HepG2 (cell line): ENCODE measurements around the gene NME8. TPM values are rescaled to one million over a fixed set of nuclear protein-coding genes. Genes with fewer than 3 reads are reported as not detected.

Experiments
- CAMTA2 ChIP-seq: sonication (generic); formaldehyde crosslinking; IDR thresholded peaks from 2 replicates; pipeline ENCODE4 v1.4.0; 2020; ENCODE audit warnings: mild to moderate bottlenecking, missing genetic modification reagents, borderline replicate concordance
- FOSL2 ChIP-seq: sonication (generic); formaldehyde crosslinking; IDR thresholded peaks from 2 replicates; pipeline ENCODE4 v1.4.0; 2020; ENCODE audit warnings: missing genetic modification reagents
- HDAC1 ChIP-seq: sonication (generic); formaldehyde crosslinking; IDR thresholded peaks from 2 replicates; pipeline ENCODE4 v1.5.1; 2020; ENCODE audit warnings: mild to moderate bottlenecking, missing genetic modification reagents
- IRF2 ChIP-seq: IDR thresholded peaks from 2 replicates; pipeline ENCODE4 v1.6.1; 2018; ENCODE audit warnings: missing genetic modification reagents, missing compliant biosample characterization
- JARID2 ChIP-seq: sonication (generic); formaldehyde crosslinking; IDR thresholded peaks from 2 replicates; pipeline ENCODE4 v1.8.1; 2023; ENCODE audit warnings: missing genetic modification reagents, inconsistent platforms; ENCODE audit not compliant: insufficient replicate concordance
- MED8 ChIP-seq: sonication (generic); formaldehyde crosslinking; IDR thresholded peaks from 2 replicates; pipeline ENCODE4 v1.8.1; 2023; ENCODE audit warnings: mild to moderate bottlenecking, missing genetic modification reagents; ENCODE audit not compliant: insufficient replicate concordance
- NR3C1 ChIP-seq: sonication (generic); formaldehyde crosslinking; IDR thresholded peaks from 2 replicates; pipeline ENCODE4 v1.4.0; 2020; ENCODE audit warnings: missing genetic modification reagents
- PHF5A ChIP-seq: IDR thresholded peaks from one replicate; pipeline ENCODE4 v1.6.1; 2018; ENCODE audit warnings: low read depth, missing genetic modification reagents; ENCODE audit not compliant: unreplicated experiment
- SIN3B ChIP-seq: fragments of 150-350 bp; IDR thresholded peaks from 2 replicates; pipeline ENCODE4 v1.6.1; 2014; ENCODE audit warnings: low read length
- SUZ12 ChIP-seq: fragments of 150-350 bp; IDR thresholded peaks from 2 replicates; pipeline ENCODE4 v1.6.1; 2014; ENCODE audit warnings: low read depth, low read length
- ZC3H4 ChIP-seq: sonication (generic); formaldehyde crosslinking; IDR thresholded peaks from 2 replicates; pipeline ENCODE4 v1.4.0; 2020; ENCODE audit warnings: missing genetic modification reagents, borderline replicate concordance
- ZNF251 ChIP-seq: sonication (generic); formaldehyde crosslinking; IDR thresholded peaks from 2 replicates; pipeline ENCODE4 v1.9.0; 2021; ENCODE audit warnings: mild to moderate bottlenecking, missing genetic modification reagents
- ZNF3 ChIP-seq: IDR thresholded peaks from 2 replicates; pipeline ENCODE4 v1.7.0; 2017; ENCODE audit warnings: inconsistent platforms
- ZNF333 ChIP-seq: sonication (generic); formaldehyde crosslinking; IDR thresholded peaks from 2 replicates; pipeline ENCODE4 v1.4.0; 2020; ENCODE audit warnings: mild to moderate bottlenecking, missing genetic modification reagents, borderline replicate concordance
- ZNF546 ChIP-seq: sonication (generic); formaldehyde crosslinking; conservative IDR thresholded peaks from 2 replicates; pipeline ENCODE4 v1.8.1; 2023; ENCODE audit warnings: mild to moderate bottlenecking, missing genetic modification reagents
- ZNF607 ChIP-seq: sonication (generic); formaldehyde crosslinking; IDR thresholded peaks from 2 replicates; pipeline ENCODE4 v1.5.1; 2020; ENCODE audit warnings: missing genetic modification reagents, mild to moderate bottlenecking, borderline replicate concordance
- ZNF644 ChIP-seq: IDR thresholded peaks from 2 replicates; pipeline ENCODE4 v1.6.1; 2016; ENCODE audit warnings: low read depth
- ZNF724P ChIP-seq: sonication (generic); formaldehyde crosslinking; IDR thresholded peaks from 2 replicates; pipeline ENCODE4 v1.8.0; 2022; ENCODE audit warnings: missing genetic modification reagents, borderline replicate concordance
- ZNF761 ChIP-seq: sonication (generic); formaldehyde crosslinking; conservative IDR thresholded peaks from 2 replicates; pipeline ENCODE4 v1.4.0; 2020; ENCODE audit warnings: mild to moderate bottlenecking, missing genetic modification reagents
- polyA plus RNA-seq, 8 experiments: library from polyadenylated mRNA; depleted of rRNA in 3 of 8; stranded (reverse) in 7 of 8; unstranded in 1 of 8; fragments of >200 nt; fragmentation: Illumina TruSeq in 4 of 8; extraction: Trizol in 4 of 8; gene quantifications; 2 replicates each; pipeline versions ENCODE4 v1.2.1 to v1.2.3, GENCODE V29; 2011 to 2016; ENCODE audit warnings: low read depth in 4 of 8, missing spikeins in 1 of 8, mixed read lengths in 1 of 8; ENCODE audit not compliant: insufficient read depth in 1 of 8
- total RNA-seq, 5 experiments: library from RNA; depleted of rRNA; stranded (reverse); fragments of >200 nt; fragmentation: Illumina TruSeq; extraction: Trizol; gene quantifications; 2 replicates each; pipeline ENCODE4 v1.2.3, GENCODE V29; 2016; ENCODE audit warnings: low read depth in 1 of 5
- TF ChIP-seq, protein P1 (sequence below): IDR thresholded peaks from 2 replicates; pipeline ENCODE4 v1.6.1; 2012; ENCODE audit warnings: low read length, improper control_type of control experiment
- TF ChIP-seq, protein P2 (sequence below): sonication (generic); formaldehyde crosslinking; IDR thresholded peaks from 2 replicates; pipeline ENCODE4 v1.9.0; 2021; ENCODE audit warnings: missing genetic modification reagents, borderline replicate concordance
- TF ChIP-seq, protein P3 (sequence below): sonication (generic); formaldehyde crosslinking; IDR thresholded peaks from 2 replicates; pipeline ENCODE4 v1.4.0; 2020; ENCODE audit warnings: mild to moderate bottlenecking, missing genetic modification reagents, borderline replicate concordance

NME8 gene
- total and polyA plus RNA-seq, 2 of the 13 experiments (the other 11 are each of a cell fraction or from before 2014, with no cell fraction given) = not detected

DNA sequence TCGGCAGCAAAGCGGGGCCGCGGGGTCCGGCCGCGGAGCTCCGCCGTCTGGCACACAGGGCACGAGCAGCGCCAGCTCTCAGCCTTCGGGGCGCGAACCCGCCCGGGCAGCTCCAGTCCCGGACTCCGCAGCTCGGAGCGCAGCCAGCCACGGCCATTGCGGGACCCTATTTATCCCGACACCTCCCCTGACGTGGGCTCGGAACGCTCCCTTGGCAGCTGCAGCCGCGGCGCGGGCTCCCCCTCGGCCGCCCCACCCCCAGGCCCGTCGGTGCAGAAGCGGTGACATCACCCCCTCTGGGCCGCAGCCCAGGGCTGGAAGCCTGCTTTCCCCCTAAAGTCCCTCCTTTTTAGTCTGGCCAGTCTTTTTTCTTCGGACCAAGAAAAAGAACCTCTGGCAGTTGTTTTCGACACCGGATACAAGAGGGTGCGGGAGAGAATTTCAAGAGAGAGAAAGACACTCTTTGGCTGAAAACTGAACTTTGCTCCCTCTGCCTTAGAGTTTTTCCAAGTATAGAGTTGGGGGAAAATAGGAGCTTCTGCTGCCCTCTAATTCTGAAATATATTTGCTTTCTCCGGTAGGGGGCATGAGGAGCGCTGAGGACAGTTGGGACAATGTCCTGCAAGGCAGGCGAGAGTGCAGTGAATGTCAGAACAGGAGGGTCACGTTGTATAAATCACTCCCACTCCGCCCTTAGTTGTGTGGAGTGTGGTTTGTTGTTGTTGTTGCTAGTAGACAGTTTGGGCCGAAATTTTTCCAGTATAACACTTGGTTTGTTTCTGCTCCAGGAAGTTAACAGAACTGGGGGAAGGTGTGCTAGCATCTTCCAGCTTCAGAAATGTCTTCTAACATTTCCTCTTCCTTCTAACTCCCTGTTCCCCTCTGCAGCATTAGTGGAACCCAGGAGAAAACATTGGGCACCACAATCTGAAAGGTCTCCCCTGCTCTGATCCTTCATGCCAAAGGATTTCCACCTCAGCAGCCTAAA lies 68.6 kb downstream of the NME8 start, which contains the start of gene SFRP4 (continued):
- TF ChIP-seq, protein P1, sequence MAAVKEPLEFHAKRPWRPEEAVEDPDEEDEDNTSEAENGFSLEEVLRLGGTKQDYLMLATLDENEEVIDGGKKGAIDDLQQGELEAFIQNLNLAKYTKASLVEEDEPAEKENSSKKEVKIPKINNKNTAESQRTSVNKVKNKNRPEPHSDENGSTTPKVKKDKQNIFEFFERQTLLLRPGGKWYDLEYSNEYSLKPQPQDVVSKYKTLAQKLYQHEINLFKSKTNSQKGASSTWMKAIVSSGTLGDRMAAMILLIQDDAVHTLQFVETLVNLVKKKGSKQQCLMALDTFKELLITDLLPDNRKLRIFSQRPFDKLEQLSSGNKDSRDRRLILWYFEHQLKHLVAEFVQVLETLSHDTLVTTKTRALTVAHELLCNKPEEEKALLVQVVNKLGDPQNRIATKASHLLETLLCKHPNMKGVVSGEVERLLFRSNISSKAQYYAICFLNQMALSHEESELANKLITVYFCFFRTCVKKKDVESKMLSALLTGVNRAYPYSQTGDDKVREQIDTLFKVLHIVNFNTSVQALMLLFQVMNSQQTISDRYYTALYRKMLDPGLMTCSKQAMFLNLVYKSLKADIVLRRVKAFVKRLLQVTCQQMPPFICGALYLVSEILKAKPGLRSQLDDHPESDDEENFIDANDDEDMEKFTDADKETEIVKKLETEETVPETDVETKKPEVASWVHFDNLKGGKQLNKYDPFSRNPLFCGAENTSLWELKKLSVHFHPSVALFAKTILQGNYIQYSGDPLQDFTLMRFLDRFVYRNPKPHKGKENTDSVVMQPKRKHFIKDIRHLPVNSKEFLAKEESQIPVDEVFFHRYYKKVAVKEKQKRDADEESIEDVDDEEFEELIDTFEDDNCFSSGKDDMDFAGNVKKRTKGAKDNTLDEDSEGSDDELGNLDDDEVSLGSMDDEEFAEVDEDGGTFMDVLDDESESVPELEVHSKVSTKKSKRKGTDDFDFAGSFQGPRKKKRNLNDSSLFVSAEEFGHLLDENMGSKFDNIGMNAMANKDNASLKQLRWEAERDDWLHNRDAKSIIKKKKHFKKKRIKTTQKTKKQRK = no peak
- TF ChIP-seq SUZ12 (no peak), FOSL2 (CRISPR knock-in tag) (no peak), ZNF546 (CRISPR knock-in tag) (no peak), ZNF607 (CRISPR knock-in tag) (no peak), ZNF3 (no peak), NR3C1 (no peak), ZNF251 (CRISPR knock-in tag) (no peak), MED8 (CRISPR knock-in tag) (no peak), SIN3B (no peak), ZC3H4 (CRISPR knock-in tag) (no peak), PHF5A (no peak), ZNF333 (CRISPR knock-in tag) (no peak), IRF2 (no peak), ZNF644 (CRISPR knock-in tag) (no peak), JARID2 (no peak), CAMTA2 (no peak), ZNF761 (CRISPR knock-in tag) (no peak), HDAC1 (CRISPR knock-in tag) (peak; percentile 13), ZNF724P (CRISPR knock-in tag) (no peak)
- TF ChIP-seq, protein P2, sequence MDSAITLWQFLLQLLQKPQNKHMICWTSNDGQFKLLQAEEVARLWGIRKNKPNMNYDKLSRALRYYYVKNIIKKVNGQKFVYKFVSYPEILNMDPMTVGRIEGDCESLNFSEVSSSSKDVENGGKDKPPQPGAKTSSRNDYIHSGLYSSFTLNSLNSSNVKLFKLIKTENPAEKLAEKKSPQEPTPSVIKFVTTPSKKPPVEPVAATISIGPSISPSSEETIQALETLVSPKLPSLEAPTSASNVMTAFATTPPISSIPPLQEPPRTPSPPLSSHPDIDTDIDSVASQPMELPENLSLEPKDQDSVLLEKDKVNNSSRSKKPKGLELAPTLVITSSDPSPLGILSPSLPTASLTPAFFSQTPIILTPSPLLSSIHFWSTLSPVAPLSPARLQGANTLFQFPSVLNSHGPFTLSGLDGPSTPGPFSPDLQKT (CRISPR knock-in tag) = no peak
- TF ChIP-seq, protein P3, sequence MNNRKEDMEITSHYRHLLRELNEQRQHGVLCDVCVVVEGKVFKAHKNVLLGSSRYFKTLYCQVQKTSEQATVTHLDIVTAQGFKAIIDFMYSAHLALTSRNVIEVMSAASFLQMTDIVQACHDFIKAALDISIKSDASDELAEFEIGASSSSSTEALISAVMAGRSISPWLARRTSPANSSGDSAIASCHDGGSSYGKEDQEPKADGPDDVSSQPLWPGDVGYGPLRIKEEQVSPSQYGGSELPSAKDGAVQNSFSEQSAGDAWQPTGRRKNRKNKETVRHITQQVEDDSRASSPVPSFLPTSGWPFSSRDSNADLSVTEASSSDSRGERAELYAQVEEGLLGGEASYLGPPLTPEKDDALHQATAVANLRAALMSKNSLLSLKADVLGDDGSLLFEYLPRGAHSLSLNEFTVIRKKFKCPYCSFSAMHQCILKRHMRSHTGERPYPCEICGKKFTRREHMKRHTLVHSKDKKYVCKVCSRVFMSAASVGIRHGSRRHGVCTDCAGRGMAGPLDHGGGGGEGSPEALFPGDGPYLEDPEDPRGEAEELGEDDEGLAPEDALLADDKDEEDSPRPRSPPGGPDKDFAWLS (CRISPR knock-in tag) = no peak; the same call in 1 of the 2 replicates
